HepG2 (cell line): Measurements from ENCODE around the gene SHANK3. TPM values are rescaled to one million over a fixed set of nuclear protein-coding genes. Genes with fewer than 3 reads are reported as not detected.

Source experiments
- HNF4A ChIP-seq: sonication (generic); formaldehyde crosslinking; IDR thresholded peaks from 2 replicates; pipeline ENCODE4 v1.4.0; 2020; ENCODE audit warnings: missing genetic modification reagents
- HNRNPLL ChIP-seq: fragments of 200-400 bp; formaldehyde crosslinking; IDR thresholded peaks from 2 replicates; pipeline ENCODE4 v1.6.1; 2017; ENCODE audit warnings: mild to moderate bottlenecking, low read depth, low read length; ENCODE audit not compliant: poor library complexity, severe bottlenecking
- LCORL ChIP-seq, 2 experiments: fragments of 450-650 bp in 1 of 2; sonication (generic) in 1 of 2; formaldehyde crosslinking in 1 of 2; IDR thresholded peaks; 2 replicates each; pipeline versions ENCODE4 v1.5.0 to v1.6.1; 2017 to 2020; ENCODE audit warnings: antibody characterized with exemption in 1 of 2, missing genetic modification reagents in 1 of 2
- NFE2L1 ChIP-seq: sonication (generic); formaldehyde crosslinking; IDR thresholded peaks from 2 replicates; pipeline ENCODE4 v1.4.0; 2020; ENCODE audit warnings: missing genetic modification reagents, mild to moderate bottlenecking, borderline replicate concordance
- NFKB2 ChIP-seq: sonication (generic); formaldehyde crosslinking; IDR thresholded peaks from 2 replicates; pipeline ENCODE4 v1.4.0; 2020; ENCODE audit warnings: missing genetic modification reagents, borderline replicate concordance
- NKX3-1 ChIP-seq: sonication (generic); formaldehyde crosslinking; IDR thresholded peaks from 2 replicates; pipeline ENCODE4 v1.5.0; 2020; ENCODE audit warnings: missing genetic modification reagents
- ZNF160 ChIP-seq: sonication (generic); formaldehyde crosslinking; IDR thresholded peaks from 2 replicates; pipeline ENCODE4 v1.8.0; 2022; ENCODE audit warnings: mild to moderate bottlenecking, inconsistent platforms, missing genetic modification reagents
- ZNF232 ChIP-seq: sonication (generic); formaldehyde crosslinking; IDR thresholded peaks from 2 replicates; pipeline ENCODE4 v1.4.0; 2020; ENCODE audit warnings: missing genetic modification reagents, borderline replicate concordance
- ZNF343 ChIP-seq: sonication (generic); formaldehyde crosslinking; IDR thresholded peaks from 2 replicates; pipeline ENCODE4 v1.4.0; 2020; ENCODE audit warnings: mild to moderate bottlenecking, missing genetic modification reagents
- ZNF354B ChIP-seq: sonication (generic); formaldehyde crosslinking; IDR thresholded peaks from 2 replicates; pipeline ENCODE4 v1.8.0; 2022; ENCODE audit warnings: mild to moderate bottlenecking, missing genetic modification reagents
- ZNF780A ChIP-seq: sonication (generic); formaldehyde crosslinking; IDR thresholded peaks from 2 replicates; pipeline ENCODE4 v1.8.0; 2022; ENCODE audit warnings: mild to moderate bottlenecking, missing genetic modification reagents, moderate library complexity
- ZNF788 ChIP-seq: sonication (generic); formaldehyde crosslinking; IDR thresholded peaks from 2 replicates; pipeline ENCODE4 v1.5.0; 2020; ENCODE audit warnings: mild to moderate bottlenecking, missing genetic modification reagents, borderline replicate concordance
- ZNF878 ChIP-seq: sonication (generic); formaldehyde crosslinking; IDR thresholded peaks from 2 replicates; pipeline ENCODE4 v1.8.1; 2023; ENCODE audit warnings: mild to moderate bottlenecking, missing genetic modification reagents, moderate library complexity
- polyA plus RNA-seq, 8 experiments: library from polyadenylated mRNA; depleted of rRNA in 3 of 8; stranded (reverse) in 7 of 8; unstranded in 1 of 8; fragments of >200 nt; fragmentation: Illumina TruSeq in 4 of 8; extraction: Trizol in 4 of 8; gene quantifications; 2 replicates each; pipeline versions ENCODE4 v1.2.1 to v1.2.3, GENCODE V29; 2011 to 2016; ENCODE audit warnings: low read depth in 4 of 8, missing spikeins in 1 of 8, mixed read lengths in 1 of 8; ENCODE audit not compliant: insufficient read depth in 1 of 8
- total RNA-seq, 5 experiments: library from RNA; depleted of rRNA; stranded (reverse); fragments of >200 nt; fragmentation: Illumina TruSeq; extraction: Trizol; gene quantifications; 2 replicates each; pipeline ENCODE4 v1.2.3, GENCODE V29; 2016; ENCODE audit warnings: low read depth in 1 of 5
- TF ChIP-seq, protein P1 (sequence below): sonication (generic); formaldehyde crosslinking; IDR thresholded peaks from 2 replicates; pipeline ENCODE4 v1.4.0; 2020; ENCODE audit warnings: missing genetic modification reagents, borderline replicate concordance
- TF ChIP-seq, protein P2 (sequence below): sonication (generic); formaldehyde crosslinking; IDR thresholded peaks from 2 replicates; pipeline ENCODE4 v1.5.1; 2020; ENCODE audit warnings: mild to moderate bottlenecking, moderate library complexity, missing genetic modification reagents
- TF ChIP-seq, protein P3 (sequence below): sonication (generic); formaldehyde crosslinking; IDR thresholded peaks from 2 replicates; pipeline ENCODE4 v1.5.1; 2020; ENCODE audit warnings: missing genetic modification reagents, mild to moderate bottlenecking, borderline replicate concordance
- TF ChIP-seq, protein P4 (sequence below): sonication (generic); formaldehyde crosslinking; IDR thresholded peaks from 2 replicates; pipeline ENCODE4 v1.5.1; 2020; ENCODE audit warnings: mild to moderate bottlenecking, missing genetic modification reagents, moderate library complexity

Gene SHANK3
- total and polyA plus RNA-seq, 2 of the 13 experiments (the other 11 are each of a cell fraction or from before 2014, with no cell fraction given) = 2.9 to 4.6 TPM

DNA sequence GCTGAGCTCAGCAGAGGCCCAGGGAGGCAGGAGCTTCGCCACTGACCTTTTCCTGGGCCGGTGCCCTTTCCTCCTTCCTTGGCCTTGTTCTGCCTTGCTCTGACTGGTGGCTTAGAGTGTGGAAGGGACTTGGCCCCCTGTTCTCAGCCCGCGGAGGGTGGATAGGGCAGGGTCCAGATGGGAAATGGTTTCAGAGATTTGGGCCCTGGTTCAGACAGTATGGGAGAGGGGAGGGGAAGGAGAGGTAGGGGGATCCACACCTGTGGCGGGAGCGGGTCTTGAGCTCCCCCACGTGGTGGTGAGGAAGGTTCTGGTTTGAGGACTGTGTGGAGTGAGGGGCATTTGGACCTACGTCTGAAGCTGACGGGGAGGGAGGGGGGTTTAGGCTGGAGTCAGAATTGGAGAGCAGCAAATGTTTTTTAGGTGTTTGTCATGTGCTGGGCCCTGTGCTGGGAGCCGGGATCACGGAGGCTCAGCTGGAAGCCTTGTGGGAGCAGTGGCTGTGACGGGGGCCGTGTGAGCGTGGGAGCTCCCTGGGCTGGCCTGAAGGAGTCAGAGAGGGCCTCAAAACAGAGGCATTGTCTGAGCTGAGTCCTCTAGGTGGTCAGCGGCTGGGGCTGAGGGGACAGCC, 27.2 kb downstream of the SHANK3 start (continued):
- TF ChIP-seq, protein P1, sequence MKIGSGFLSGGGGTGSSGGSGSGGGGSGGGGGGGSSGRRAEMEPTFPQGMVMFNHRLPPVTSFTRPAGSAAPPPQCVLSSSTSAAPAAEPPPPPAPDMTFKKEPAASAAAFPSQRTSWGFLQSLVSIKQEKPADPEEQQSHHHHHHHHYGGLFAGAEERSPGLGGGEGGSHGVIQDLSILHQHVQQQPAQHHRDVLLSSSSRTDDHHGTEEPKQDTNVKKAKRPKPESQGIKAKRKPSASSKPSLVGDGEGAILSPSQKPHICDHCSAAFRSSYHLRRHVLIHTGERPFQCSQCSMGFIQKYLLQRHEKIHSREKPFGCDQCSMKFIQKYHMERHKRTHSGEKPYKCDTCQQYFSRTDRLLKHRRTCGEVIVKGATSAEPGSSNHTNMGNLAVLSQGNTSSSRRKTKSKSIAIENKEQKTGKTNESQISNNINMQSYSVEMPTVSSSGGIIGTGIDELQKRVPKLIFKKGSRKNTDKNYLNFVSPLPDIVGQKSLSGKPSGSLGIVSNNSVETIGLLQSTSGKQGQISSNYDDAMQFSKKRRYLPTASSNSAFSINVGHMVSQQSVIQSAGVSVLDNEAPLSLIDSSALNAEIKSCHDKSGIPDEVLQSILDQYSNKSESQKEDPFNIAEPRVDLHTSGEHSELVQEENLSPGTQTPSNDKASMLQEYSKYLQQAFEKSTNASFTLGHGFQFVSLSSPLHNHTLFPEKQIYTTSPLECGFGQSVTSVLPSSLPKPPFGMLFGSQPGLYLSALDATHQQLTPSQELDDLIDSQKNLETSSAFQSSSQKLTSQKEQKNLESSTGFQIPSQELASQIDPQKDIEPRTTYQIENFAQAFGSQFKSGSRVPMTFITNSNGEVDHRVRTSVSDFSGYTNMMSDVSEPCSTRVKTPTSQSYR (CRISPR knock-in tag) = no peak
- TF ChIP-seq NFKB2 (CRISPR knock-in tag) (no peak), ZNF354B (CRISPR knock-in tag) (0 out of 2 replicates have a peak, but pooled peaks have one; percentile 40), HNRNPLL (no peak), NFE2L1 (CRISPR knock-in tag) (no peak), ZNF788 (peak; percentile 10; the same call in 1 of the 2 replicates), ZNF343 (CRISPR knock-in tag) (no peak), ZNF878 (CRISPR knock-in tag) (no peak), HNF4A (CRISPR knock-in tag) (peak; percentile 37; the same call in 1 of the 2 replicates), ZNF232 (CRISPR knock-in tag) (0 out of 2 replicates have a peak, but pooled peaks have one; percentile 44), NKX3-1 (CRISPR knock-in tag) (no peak), ZNF160 (CRISPR knock-in tag) (no peak), ZNF780A (CRISPR knock-in tag) (no peak), LCORL (IDR thresholded peaks at IDR 0.05) (no peak), LCORL (CRISPR knock-in tag; IDR thresholded peaks at IDR 0.05) (peak; percentile 81)
- TF ChIP-seq, protein P2, sequence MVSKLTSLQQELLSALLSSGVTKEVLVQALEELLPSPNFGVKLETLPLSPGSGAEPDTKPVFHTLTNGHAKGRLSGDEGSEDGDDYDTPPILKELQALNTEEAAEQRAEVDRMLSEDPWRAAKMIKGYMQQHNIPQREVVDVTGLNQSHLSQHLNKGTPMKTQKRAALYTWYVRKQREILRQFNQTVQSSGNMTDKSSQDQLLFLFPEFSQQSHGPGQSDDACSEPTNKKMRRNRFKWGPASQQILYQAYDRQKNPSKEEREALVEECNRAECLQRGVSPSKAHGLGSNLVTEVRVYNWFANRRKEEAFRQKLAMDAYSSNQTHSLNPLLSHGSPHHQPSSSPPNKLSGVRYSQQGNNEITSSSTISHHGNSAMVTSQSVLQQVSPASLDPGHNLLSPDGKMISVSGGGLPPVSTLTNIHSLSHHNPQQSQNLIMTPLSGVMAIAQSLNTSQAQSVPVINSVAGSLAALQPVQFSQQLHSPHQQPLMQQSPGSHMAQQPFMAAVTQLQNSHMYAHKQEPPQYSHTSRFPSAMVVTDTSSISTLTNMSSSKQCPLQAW (CRISPR knock-in tag) = 0 out of 2 replicates have a peak, but pooled peaks have one; percentile 22
- TF ChIP-seq, protein P3, sequence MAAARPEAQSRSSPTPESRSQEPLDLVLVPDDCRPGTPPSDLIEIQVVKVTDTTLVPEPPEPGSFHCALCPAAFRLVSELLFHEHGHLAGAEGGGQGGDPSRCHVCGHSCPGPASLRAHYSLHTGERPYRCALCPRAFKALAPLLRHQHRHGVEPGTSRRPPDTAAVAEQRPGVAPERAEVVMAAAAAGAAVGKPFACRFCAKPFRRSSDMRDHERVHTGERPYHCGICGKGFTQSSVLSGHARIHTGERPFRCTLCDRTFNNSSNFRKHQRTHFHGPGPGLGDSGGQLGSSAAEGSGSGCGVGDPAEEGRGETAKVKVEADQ (CRISPR knock-in tag) = 0 out of 2 replicates have a peak, but pooled peaks have one; percentile 38
- TF ChIP-seq, protein P4, sequence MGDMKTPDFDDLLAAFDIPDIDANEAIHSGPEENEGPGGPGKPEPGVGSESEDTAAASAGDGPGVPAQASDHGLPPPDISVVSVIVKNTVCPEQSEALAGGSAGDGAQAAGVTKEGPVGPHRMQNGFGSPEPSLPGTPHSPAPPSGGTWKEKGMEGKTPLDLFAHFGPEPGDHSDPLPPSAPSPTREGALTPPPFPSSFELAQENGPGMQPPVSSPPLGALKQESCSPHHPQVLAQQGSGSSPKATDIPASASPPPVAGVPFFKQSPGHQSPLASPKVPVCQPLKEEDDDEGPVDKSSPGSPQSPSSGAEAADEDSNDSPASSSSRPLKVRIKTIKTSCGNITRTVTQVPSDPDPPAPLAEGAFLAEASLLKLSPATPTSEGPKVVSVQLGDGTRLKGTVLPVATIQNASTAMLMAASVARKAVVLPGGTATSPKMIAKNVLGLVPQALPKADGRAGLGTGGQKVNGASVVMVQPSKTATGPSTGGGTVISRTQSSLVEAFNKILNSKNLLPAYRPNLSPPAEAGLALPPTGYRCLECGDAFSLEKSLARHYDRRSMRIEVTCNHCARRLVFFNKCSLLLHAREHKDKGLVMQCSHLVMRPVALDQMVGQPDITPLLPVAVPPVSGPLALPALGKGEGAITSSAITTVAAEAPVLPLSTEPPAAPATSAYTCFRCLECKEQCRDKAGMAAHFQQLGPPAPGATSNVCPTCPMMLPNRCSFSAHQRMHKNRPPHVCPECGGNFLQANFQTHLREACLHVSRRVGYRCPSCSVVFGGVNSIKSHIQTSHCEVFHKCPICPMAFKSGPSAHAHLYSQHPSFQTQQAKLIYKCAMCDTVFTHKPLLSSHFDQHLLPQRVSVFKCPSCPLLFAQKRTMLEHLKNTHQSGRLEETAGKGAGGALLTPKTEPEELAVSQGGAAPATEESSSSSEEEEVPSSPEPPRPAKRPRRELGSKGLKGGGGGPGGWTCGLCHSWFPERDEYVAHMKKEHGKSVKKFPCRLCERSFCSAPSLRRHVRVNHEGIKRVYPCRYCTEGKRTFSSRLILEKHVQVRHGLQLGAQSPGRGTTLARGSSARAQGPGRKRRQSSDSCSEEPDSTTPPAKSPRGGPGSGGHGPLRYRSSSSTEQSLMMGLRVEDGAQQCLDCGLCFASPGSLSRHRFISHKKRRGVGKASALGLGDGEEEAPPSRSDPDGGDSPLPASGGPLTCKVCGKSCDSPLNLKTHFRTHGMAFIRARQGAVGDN (CRISPR knock-in tag) = peak; percentile 90; the same call in 1 of the 2 replicates
